Activated CD4-positive, alpha-beta T cell treated with anti-CD3 and anti-CD28 coated beads, Interleukin-2, amount 10 ng/mL, durations not matched to agents 7 days and 5 days (primary cell): ENCODE results near the gene KRT78. TPM values are rescaled to one million over a fixed set of nuclear protein-coding genes. Genes with fewer than 3 reads are reported as not detected.
"Not testable (repeated sequence)": the region's sequence is repeated elsewhere in the genome, so short reads cannot be mapped to it uniquely, and the experiment has no call there.

Experiments
- CTCF ChIA-PET: fragments of 350-600 bp; sonication (Branson Sonifier 250); formaldehyde crosslinking; loops from one replicate; lab custom pipeline; 2021; ENCODE audit warnings: antibody characterized with exemption; lab: Charles Lee
- POLR2A ChIA-PET: fragments of 350-600 bp; sonication (Branson Sonifier 250); formaldehyde crosslinking; loops from one replicate; lab custom pipeline; 2021; ENCODE audit warnings: antibody characterized with exemption; lab: Charles Lee
- DNase-seq: peaks from one replicate; pipeline ENCODE4 v3.0.0-alpha.2; 2020
- H3K27ac Mint-ChIP-seq: one replicate; pipeline ENCODE4 v1.8.0; 2021; ENCODE audit warnings: mild to moderate bottlenecking, moderate library complexity, mixed read lengths
- H3K27me3 Mint-ChIP-seq: one replicate; pipeline ENCODE4 v1.8.0; 2021; ENCODE audit warnings: mixed read lengths
- H3K36me3 Mint-ChIP-seq: one replicate; pipeline ENCODE4 v1.8.0; 2021; ENCODE audit warnings: low read depth, mixed read lengths
- H3K4me1 Mint-ChIP-seq: one replicate; pipeline ENCODE4 v1.8.0; 2021; ENCODE audit warnings: mixed read lengths
- H3K4me3 Mint-ChIP-seq: one replicate; pipeline ENCODE4 v1.8.0; 2021; ENCODE audit warnings: mild to moderate bottlenecking, moderate library complexity, mixed read lengths
- H3K9me3 Mint-ChIP-seq: one replicate; pipeline ENCODE4 v1.8.0; 2021; ENCODE audit warnings: mixed read lengths
- total RNA-seq, 2 experiments: library from RNA; stranded (reverse); gene quantifications; one replicate each; pipeline ENCODE4 v1.2.3, GENCODE V29; 2021

KRT78 gene
- total RNA-seq, 2 experiments from 2014 or later = not detected

DNA sequence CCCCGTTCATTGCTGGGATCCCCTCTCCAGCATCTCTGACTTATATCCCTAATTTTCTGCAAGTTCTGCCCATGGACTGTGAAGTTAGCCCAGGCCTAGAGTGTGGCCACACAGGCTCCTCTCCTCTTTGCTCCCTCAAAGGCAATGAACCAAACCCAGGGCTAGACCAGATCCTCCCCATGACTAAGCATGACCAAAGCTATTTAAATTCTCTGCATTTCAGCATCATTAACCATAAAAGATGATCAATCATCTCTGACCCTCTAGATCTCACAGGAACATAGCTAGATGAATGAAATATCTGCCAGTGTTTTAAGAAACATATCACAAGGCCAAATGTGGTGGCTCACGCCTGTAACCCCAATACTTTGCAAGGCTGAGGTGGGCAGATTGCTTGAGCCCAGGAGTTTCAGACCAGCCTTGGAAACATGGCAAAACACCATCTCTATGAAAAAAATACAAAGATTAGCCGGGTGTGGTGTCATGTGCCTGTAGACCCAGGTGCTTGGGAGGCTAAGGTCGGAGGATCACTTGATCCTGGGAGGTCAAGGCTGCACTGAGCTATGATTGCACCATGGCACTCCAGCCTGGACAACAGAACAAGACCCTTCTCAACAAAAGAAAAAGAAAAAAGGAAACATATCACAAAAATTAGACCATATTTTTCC, 50.7 kb downstream of the KRT78 start:
- CTCF ChIA-PET = no interaction called here
- Mint-ChIP-seq H3K27me3 (no peaks in the 10 kb centered on the region), H3K4me3 (no peak overlapping the region), H3K9me3 (no peaks in the 10 kb centered on the region), H3K36me3 (no peaks in the 10 kb centered on the region), H3K27ac (no peak overlapping the region), H3K4me1 (peaks cover 2% of the 10 kb centered on the region)
- DNase-seq = no peak
- POLR2A ChIA-PET = no interaction called here

DNA sequence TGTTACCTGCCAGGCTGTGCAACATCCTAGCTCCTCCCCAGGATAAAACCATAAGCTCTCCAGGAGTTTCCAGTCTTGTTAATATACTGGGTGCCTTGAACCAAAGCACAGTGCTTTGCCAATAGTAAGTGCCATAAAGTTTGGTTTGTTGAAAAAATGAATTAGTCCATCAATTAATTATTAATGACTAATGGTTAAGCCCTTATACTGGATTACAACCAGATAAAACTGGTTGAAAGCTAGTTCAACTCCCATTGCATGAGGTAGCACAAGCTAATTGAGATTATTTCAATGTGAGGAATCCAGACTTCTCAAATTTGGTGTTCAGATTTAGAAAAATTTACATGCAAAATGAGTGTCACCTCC, 51.3 kb downstream of the KRT78 start:
- no peaks in the 10 kb centered on the region for H3K9me3 Mint-ChIP-seq
- H3K36me3 Mint-ChIP-seq = no peaks in the 10 kb centered on the region
- DNase-seq = no peak
- CTCF ChIA-PET = no interaction called here
- peaks cover 2% of the 10 kb centered on the region for H3K4me1 Mint-ChIP-seq
- no peaks in the 10 kb centered on the region for H3K27me3 Mint-ChIP-seq
- no peak overlapping the region for H3K27ac Mint-ChIP-seq
- POLR2A ChIA-PET = no interaction called here
- H3K4me3 Mint-ChIP-seq = no peak overlapping the region

DNA sequence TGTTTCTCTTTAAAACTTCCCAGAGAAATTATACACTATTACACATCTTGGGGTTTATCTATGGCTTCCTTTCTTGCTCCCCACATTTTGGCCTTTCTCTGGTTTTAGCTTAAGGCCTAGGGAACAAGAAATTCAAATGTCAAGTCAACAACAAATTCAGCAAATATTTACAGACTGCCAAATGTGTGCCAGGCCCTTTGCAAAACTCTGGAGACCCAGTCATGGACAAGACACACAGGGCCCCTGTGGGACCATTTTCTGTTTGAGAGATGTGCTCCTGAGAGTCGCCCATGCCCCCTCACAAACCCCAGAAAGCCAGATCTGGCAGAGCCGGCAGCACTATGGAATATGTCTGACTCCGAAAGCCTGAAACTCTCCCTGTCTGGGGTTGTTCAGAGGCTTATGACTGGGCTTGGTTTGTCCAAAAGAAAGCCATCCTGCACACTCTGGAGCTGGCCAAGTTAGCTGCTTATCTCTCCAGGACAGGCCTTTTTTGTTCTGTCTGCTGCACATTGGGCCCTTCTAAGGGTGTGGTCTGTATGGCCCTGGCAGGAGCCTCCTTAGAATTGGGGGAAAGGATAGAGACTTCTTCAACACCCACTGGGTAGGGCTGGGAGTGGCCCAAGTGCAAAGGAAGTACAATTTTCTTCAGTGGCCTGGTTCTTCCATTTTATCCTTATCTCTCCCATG, 51.8 kb downstream of the KRT78 start:
- H3K27ac Mint-ChIP-seq = no peak overlapping the region
- POLR2A ChIA-PET = no interaction called here
- no peak overlapping the region for H3K4me3 Mint-ChIP-seq
- no peaks in the 10 kb centered on the region for H3K36me3 Mint-ChIP-seq
- no peak for DNase-seq
- CTCF ChIA-PET = no interaction called here
- H3K27me3 Mint-ChIP-seq = no peaks in the 10 kb centered on the region
- H3K4me1 Mint-ChIP-seq = peaks cover 2% of the 10 kb centered on the region
- no peaks in the 10 kb centered on the region for H3K9me3 Mint-ChIP-seq

DNA sequence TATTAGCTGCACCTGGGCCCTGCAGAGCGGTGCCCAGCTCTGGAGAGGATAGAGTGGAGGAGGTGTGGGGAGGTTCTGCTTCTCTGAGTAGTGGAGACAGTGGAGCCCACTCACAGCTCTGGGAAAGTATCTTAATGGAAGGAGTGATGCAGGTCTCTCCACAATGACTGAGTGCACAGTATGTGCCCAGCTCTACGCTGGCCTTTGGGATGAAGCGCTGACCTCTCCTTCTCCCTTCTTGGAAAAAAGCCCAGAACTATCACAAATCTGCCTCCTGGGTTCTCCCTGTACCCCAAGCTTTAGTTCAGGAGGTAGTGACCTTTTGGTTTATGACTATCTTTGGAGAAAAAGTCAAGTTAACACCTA, 52.4 kb downstream of the KRT78 start:
- no peak overlapping the region for H3K27ac Mint-ChIP-seq
- DNase-seq = no peak
- peaks cover 2% of the 10 kb centered on the region for H3K4me1 Mint-ChIP-seq
- ChIA-PET POLR2A (no interaction called here), CTCF (interaction anchor here (1.3 to 1.7 kb wide), 2 partner anchors 16 to 184 kb away, joined by 3 read pairs; no protein-coding TSS in a partner anchor)
- no peaks in the 10 kb centered on the region for H3K9me3 Mint-ChIP-seq
- H3K27me3 Mint-ChIP-seq = peaks cover 2% of the 10 kb centered on the region
- no peaks in the 10 kb centered on the region for H3K36me3 Mint-ChIP-seq
- H3K4me3 Mint-ChIP-seq = no peak overlapping the region

DNA sequence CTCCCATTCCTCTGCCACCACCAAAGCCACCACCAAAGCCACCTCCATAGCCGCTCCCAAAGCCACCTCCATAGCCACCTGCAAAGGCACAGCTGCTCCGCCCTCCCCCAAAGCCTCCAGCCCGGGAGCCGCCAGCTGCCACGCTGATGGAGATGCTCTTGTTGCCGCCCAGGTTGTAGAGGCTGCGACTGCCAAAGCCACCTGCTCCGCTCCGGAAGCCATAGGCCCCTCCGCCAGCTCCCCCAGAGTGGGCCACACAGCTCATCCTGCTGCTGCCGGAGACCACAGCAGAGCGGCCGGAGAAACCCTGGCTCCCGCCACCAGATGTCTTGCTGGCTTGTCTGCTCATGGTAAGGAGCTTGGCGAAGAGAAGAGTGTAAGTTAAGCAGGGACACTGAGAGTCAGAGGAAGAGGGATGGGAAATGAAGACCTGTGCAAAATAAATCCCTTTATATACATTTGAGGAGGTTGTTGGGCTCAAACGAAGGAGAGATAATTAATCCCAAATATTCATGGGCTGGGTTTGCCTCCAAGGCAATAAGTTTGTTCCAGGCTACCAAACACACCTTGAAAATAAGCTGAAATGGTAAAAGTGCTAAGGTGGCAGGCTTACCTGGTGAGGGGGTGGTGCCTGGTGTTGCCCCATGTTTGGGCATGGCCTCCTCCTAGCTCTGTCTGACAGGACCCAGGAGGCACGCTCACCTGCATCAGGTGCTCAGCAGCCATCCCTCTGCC, 52.9 kb downstream of the KRT78 start, which contains the start of gene KRT3:
Gene KRT3, minus strand, starts transcription at position 424 of the 735 bp plus-strand sequence. Its CDS starts 75 bp downstream, at position 349.
- H3K27ac Mint-ChIP-seq = no peak within 1 kb of the TSS
- no peaks in the 10 kb centered on the region for H3K36me3 Mint-ChIP-seq
- H3K9me3 Mint-ChIP-seq = no peaks in the 10 kb centered on the region
- H3K4me3 Mint-ChIP-seq = no peak within 1 kb of the TSS
- no peak for DNase-seq
- peaks cover 4% of the 10 kb centered on the region for H3K27me3 Mint-ChIP-seq
- H3K4me1 Mint-ChIP-seq = peaks cover 2% of the 10 kb centered on the region
- POLR2A ChIA-PET = no interaction called here
- CTCF ChIA-PET = interaction anchor here (1.3 to 1.7 kb wide), 2 partner anchors 15 to 185 kb away, joined by 3 read pairs; no protein-coding TSS in a partner anchor

DNA sequence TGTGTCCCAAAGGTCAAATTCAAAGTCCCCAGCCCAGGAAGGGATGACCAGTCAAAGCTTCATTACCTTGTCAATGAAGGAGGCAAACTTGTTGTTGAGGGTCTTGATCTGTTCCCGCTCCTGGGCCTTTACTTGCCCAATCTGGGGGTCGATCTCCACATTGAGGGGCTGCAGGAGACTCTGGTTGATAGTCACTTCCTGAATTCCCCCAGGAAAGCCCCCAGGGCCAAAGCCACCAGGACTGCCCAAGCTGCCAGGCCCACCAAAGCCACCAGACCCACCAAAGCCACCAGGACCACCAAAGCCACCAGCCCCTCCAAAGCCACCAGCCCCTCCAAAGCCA, 53.5 kb downstream of the KRT78 start:
- H3K4me1 Mint-ChIP-seq, H3K27ac Mint-ChIP-seq, POLR2A ChIA-PET, DNase-seq, H3K4me3 Mint-ChIP-seq, H3K9me3 Mint-ChIP-seq, H3K27me3 Mint-ChIP-seq, H3K36me3 Mint-ChIP-seq: not testable (repeated sequence)
- CTCF ChIA-PET = interaction anchor here (1.3 to 1.7 kb wide), 2 partner anchors 15 to 185 kb away, joined by 3 read pairs; no protein-coding TSS in a partner anchor

DNA sequence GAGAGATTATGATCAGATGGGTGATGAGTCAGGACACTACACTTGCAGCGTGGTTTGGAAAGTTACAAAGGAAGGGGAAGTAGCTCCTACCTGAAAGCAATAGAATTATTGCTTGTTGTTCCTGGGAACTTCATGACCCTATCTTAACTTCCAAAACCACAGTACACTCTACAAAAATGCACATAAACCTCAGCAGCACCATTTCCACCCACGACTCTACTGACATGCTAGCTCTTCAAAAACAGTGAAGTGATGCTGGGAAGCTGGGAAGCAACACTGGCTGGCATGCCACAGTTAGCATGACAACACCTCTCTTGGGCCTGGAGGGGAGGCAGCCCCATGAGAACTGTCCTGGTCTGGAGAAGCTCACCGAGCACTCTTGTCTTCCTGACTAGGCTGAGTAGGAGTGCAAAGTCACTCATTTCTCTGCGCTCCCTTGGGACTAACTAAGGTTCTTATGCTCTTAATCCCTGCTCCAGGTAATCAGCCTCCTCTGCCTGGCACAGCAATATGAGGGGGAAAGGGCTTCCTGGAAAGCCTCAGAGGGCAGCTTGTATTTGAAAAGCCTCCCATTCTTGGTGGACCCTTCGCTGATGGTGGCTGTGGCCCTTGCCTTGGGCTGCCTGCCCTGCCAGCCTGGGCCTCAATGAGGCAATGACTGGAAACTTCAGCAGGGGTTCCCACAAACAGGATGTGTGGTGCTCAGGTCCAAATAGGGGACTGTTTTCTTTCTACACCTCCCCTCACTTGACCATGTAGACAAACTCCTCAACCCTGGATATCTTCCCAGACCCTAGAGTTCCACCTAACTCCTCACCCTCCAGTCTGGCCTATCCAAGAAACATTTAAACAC, 54.1 kb downstream of the KRT78 start:
- CTCF ChIA-PET = interaction anchor here (1.7 kb wide), 1 partner anchor 14 kb away, joined by 3 read pairs; no protein-coding TSS in a partner anchor
- Mint-ChIP-seq H3K36me3 (no peaks in the 10 kb centered on the region), H3K9me3 (no peaks in the 10 kb centered on the region), H3K4me3 (no peak overlapping the region), H3K27me3 (peaks cover 13% of the 10 kb centered on the region), H3K4me1 (peaks cover 4% of the 10 kb centered on the region), H3K27ac (no peak overlapping the region)
- POLR2A ChIA-PET = no interaction called here
- DNase-seq = no peak

DNA sequence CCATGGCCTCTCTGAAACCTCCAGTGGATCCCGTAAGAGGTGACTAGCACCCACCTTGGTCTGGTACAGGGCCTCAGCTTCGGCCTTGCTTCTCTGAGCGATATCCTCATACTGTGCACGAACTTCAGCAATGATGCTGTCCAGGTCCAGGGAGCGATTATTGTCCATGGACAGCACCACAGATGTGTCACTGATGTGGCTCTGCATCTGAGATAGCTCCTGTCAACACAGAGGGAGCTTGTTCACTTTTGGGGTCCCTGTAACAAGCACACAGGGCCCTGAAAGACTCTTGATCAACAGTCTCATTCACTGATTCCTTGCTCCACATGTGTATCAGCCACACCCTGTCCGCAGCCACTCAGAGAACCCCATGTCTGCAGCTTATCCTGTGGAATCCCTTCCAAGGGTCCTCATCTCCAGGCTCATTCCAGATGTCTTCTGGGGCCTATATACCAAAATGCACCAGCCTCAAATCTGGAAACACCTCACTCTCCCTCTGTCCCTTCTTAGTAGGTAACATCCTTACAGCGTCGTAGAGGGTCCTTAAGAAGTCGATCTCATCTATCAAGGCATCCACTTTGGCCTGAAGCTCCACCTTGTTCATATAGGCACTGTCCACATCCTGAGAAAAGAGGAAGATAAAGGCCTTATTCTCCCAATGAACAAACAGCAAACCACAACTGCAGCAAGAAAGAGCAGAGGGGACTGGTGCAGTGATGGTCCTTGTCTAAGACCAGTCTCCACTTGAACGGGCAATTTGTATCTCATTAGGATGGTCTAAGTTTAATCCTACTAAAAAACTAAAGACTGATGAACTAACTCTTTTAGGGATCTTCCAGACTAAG, 56.4 kb downstream of the KRT78 start:
- no peaks in the 10 kb centered on the region for H3K36me3 Mint-ChIP-seq
- no peak overlapping the region for H3K4me3 Mint-ChIP-seq
- no peaks in the 10 kb centered on the region for H3K9me3 Mint-ChIP-seq
- ChIA-PET POLR2A (no interaction called here), CTCF (interaction anchor here (1.2 kb wide), 1 partner anchor 11 kb away, joined by 3 read pairs; no protein-coding TSS in a partner anchor)
- H3K27ac Mint-ChIP-seq = no peak overlapping the region
- H3K4me1 Mint-ChIP-seq = peaks cover 4% of the 10 kb centered on the region
- H3K27me3 Mint-ChIP-seq = peaks cover 30% of the 10 kb centered on the region
- DNase-seq = no peak

DNA sequence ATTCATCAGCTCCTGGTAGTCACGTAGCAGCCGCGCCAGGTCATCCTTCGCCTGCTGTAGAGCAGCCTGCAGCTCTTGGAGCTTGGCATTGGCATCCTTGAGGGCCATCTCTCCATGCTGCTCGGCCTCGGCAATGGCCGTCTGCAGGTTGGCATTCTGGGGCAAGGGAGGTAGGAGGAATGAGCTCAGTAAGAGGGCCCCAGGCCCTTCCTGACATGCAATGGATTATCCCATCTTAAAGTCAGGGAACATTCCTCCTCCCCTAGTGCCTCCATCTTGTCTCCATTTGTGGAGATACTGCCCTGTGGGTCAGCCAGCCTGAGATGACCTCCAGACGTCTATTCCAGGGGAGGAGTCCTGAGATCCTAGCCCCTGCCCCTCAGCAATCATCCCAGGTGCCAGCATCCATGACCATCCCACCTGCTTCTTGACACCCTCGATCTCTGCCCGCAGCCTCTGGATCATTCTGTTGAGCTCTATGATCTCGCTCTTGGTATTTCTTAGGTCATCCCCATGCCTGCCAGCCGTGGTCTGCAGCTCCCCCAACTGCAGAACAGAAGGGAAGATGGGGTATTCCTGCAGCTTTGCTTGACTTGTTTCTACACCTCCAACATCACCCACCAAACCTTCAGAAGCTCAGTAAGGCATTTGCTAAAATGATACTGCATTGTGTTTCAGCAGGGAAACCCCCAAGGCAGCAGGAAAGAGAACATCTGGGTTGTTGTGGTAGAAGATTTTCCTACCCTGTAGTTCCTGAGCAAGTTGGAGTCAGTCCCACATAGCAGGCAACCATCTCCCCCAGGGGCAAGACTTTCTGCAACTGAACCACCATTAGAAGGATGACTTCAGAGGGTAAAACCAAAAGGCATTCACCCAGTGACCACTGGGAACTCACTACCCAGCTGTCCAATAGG, 57.3 kb downstream of the KRT78 start:
- no peak overlapping the region for H3K4me3 Mint-ChIP-seq
- CTCF ChIA-PET = interaction anchor here (0.6 to 1.7 kb wide), 3 partner anchors 11 to 141 kb away, joined by 3 to 6 read pairs (median 3); no protein-coding TSS in a partner anchor
- no peaks in the 10 kb centered on the region for H3K36me3 Mint-ChIP-seq
- no peak for DNase-seq
- no peaks in the 10 kb centered on the region for H3K9me3 Mint-ChIP-seq
- peaks cover 4% of the 10 kb centered on the region for H3K4me1 Mint-ChIP-seq
- H3K27ac Mint-ChIP-seq = no peak overlapping the region
- peaks cover 30% of the 10 kb centered on the region for H3K27me3 Mint-ChIP-seq
- POLR2A ChIA-PET = no interaction called here

DNA sequence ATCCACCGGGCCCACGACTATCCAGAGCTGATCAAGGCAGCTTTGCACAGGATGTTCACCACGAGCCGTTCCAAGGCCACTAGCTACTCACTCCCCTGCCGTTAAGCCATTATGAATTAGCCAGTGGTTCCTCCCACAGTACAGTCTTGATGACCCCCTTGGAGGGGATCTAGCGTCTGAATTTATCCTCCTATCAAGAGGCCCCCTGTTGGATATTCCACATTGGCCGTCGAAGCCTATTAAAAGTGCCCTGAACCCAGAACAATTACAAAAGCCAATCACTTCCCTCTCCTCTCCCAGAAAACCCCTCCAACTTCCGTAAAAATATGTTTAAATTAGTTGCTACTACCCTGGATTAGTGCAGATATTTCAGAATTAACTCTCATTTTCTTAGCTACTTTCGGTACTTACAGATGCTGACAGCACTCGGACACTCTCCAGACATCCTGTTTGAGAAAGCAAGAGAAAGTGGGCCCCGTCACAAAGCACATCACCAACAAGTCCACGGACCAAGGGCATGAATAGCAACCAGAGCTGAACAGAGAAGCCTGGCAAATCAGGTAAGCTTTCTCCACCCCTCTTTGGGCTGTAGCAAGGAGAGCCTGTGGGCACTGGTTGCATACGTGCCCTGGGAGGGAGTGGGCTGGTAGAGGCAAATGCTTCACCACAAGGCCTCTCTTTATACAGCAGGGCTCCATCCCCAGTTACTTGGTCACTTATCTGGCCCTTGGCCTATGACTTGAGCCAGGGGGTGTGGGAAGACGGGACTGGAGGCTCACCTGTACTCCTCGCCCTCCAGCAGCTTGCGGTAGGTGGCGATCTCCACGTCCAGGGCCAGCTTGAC, 58.1 kb downstream of the KRT78 start:
- ChIA-PET CTCF (interaction anchor here (1.7 kb wide), 1 partner anchor 89 kb away, joined by 6 read pairs; no protein-coding TSS in a partner anchor), POLR2A (no interaction called here)
- DNase-seq = no peak
- H3K4me3 Mint-ChIP-seq = no peak overlapping the region
- H3K27me3 Mint-ChIP-seq = peaks cover 30% of the 10 kb centered on the region
- no peaks in the 10 kb centered on the region for H3K9me3 Mint-ChIP-seq
- no peaks in the 10 kb centered on the region for H3K36me3 Mint-ChIP-seq
- peaks cover 4% of the 10 kb centered on the region for H3K4me1 Mint-ChIP-seq
- H3K27ac Mint-ChIP-seq = no peak overlapping the region
